Tongue (tissue), 2 donors: ENCODE results near the gene RASL10B. TPM values are rescaled to one million over a fixed set of nuclear protein-coding genes. Genes with fewer than 3 reads are reported as not detected.

Experiments
- DNase-seq: peaks from one replicate; pipeline ENCODE4 v3.0.0-alpha.2; 2015
- total RNA-seq: library from RNA; depleted of rRNA; stranded (reverse); fragments of >200 nt; gene quantifications from one replicate; pipeline ENCODE4 v1.2.3, GENCODE V29; 2014

RASL10B gene
- total RNA-seq, 1 donor from 2014 or later = 0.62 TPM

DNA sequence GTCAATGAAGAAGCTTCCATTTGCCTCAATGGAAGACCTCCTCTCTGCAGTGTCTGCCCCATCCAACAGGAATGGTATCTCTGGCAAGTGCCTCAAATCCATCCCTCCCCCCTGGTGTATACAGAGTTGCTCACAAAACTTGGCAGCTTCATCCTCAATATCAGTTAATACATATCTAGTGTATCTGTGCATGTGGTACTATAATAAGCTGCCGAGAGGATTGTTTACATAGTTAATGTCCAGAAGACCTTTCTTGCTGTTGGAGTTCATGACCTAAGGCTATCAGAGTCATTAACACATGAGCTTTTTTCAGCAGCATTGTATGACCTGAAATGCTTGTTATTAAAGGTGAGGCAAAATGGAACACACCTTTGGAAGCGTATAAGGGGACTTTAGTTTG is 14.0 kb upstream of the RASL10B start:
- no peak for DNase-seq

DNA sequence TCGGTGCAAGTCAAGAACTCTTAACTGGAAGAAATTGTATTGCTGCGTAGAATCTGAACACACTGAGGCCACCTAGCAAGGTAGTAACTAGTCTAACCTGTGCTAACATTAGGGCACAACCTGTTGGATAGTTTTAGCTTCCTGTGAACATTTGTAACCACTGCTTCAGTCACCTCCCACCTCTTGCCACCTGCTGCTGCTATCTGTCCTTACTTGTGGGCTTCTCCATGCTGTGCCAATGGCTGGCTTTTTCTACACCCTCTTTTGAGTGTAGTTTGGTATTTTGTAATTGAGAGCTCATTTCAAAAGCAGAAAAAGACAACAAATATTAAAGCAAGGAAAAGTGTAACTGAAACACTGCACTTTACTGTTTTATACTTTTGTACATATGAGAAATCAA is 7.7 kb upstream of the RASL10B start:
- DNase-seq = no peak

DNA sequence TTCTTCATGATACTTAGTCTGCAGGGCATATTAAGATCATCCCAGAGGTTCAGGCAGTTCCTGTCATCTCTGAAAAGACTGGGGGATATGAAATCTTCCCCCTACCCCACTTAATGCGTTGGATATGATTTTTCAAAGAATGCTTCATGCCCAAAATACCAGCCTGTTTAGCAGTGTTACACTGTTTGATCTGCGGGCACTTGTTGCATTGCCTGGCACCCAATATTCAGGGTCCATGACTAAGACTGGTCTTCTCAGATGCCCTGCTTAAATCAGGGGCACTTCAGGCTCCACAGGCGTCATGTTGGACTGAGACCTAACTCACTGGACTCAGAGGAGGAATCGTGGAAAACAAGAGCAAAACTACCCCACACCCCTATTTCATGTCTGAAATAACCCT is 6.4 kb upstream of the RASL10B start:
- no peak for DNase-seq

DNA sequence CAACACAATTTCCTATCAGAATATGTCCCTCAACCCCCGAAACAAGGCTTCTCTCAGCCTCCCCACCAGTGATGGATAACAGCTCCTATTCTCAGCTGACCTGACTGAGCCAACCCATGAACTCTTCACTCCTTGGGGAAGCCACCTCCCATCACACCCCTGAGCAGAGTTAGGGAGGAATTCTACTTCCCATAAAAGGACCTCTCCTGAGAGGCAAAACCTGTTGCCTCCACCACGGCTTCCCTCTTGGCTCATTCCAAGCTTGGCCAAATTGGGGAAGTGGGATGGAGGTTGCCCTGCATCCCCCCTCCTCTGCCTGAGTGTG is 5.7 kb upstream of the RASL10B start:
- DNase-seq = no peak

DNA sequence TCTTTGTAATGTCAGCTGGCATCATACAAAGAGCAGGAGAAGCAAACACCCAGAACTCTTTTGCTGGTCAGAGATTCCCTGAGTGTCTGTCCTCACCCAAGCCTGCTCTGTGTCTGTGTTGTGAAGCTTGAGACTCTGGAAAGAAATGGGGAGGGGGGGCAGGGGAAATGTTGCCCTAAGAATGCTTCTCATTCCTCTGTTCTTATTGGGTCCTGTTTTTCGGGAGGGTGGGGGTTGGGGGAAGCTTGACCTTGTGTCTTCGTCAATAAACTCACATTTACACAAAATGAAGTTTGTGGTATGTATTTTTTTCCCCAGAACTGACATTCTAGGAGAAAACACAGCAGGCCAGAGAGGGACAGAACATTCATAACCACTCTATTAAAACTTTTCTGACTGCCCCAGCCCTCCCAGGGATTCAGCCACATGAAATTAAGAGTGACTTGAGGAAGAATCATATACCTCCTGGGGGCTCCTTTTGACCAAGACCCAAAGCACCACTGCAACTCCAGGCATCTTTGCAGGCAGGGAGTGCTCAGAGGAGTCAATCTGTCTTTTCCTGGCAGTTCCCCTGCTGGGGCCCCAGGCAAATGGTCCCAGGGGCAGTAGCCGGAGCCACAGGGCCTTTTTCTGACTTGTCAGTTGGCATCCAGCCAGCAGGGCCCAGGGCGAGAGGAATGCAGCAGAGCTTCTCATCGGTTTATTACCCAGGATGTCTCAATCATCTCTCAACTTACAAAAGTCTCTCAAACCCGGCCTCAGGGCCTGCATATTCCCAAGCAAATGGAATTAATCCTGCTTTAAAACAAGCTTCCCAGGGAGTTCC is 5.1 kb upstream of the RASL10B start:
- peak; percentile 54 for DNase-seq

DNA sequence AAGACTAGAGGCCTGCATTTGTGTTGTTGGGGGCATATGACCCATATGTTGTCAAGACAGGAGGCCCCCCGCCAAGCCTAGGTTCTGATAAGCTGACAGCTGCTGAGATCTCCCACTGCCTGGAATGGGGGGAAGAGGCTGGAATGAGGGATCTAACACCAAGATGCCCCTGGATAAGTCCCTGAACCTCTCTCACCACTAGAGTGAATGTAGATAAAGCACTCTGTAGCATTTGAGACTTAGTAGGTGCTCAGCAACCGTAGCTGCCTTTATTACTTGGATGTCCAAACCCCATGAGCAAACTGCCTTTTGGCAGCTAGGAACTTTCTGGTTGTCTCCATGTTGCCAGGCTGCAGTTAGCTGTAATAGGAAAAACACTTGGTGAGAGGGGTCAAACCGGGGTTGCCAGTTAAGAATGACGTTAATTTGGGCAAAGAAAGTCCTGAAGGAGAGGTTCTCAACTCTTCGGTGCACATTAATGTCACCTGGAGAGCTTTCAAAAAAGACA is 4.4 kb upstream of the RASL10B start:
- no peak for DNase-seq

DNA sequence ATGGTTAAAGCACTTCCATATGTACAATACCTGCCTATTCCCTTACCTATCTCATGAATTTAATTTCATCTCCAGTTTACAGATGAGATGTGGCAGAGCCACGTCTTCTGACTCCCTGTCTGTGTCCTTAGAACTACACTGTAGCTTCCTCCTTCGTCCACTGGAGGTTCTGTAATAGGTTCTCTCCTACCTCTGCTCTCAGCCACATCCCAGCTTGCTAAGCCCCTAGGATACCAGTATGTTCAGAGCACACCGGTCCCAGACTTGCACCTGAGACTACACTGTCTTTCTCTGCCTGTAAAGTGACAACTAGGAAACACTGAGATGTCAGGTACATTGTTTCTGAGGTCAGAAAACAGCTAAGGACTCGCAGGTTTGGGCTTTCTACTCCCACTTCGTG is 3.8 kb upstream of the RASL10B start:
- no peak for DNase-seq

DNA sequence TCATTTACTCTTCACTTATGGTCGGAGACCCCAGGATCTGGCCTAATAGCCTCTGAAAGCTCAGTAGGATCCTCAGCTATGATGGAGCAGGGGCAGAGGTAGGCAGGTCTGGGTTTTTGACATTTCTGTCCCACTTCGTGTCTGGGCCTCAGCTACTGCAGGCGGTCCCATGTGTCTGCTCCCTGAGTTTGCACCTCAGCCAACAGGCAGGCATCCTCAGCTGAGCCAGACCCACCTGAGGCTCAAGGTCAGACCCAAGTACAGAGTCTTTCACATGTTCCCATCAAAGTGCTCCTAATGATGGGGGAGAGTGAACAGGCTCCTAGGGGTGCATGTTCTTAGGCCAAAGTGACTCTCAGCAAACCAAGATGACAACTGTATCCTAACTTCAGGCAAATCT is 2.9 kb upstream of the RASL10B start:
- no peak for DNase-seq

DNA sequence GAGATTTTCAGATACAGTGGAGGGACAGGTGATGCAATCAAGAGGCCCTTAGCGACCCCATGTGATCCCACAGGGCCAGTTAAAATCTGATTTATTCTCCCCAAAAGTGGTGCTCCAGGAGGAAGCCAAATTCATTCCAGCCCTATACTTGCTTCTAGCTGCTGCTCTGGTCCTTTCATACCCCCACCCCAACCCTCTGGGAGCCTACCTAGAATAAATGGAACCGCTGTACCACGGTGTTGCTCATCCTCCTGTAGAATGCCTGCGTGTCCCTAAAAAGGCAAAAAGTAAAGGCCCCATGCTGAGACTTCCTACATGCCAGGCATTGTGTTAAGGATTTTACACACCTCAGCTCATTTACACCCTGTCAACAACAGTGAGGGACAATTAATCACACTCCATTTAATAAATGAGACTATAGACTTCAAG is 2.0 kb upstream of the RASL10B start:
- no peak for DNase-seq

DNA sequence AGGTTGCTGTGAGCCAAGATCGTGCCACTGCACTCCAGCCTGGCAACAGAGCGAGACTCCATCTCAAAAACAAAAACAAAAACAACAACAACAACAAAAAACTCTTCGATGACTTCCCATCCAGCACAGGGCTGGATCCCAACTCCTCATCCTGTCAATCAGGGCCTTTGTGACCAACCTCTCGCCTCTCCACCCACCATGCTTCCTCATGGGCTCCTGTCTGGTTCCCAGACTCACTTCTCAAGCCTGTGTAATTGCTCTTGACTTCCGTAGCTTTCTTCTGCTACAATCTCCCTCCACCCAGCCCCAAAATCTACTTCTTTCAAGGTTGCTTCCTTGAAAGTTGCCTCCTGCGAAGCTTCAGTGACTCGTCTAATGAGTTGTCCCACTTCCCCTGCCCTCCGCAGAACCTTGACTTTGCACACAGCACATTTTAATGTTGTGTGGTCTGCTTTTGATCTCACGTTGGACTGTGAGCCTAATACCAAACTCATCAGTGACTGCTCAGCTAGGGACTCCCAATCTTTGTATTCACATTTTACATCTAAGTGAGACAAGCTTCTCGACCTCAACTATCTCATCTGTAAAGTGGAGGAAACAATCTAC is 936 bp upstream of the RASL10B start:
- no peak for DNase-seq

DNA sequence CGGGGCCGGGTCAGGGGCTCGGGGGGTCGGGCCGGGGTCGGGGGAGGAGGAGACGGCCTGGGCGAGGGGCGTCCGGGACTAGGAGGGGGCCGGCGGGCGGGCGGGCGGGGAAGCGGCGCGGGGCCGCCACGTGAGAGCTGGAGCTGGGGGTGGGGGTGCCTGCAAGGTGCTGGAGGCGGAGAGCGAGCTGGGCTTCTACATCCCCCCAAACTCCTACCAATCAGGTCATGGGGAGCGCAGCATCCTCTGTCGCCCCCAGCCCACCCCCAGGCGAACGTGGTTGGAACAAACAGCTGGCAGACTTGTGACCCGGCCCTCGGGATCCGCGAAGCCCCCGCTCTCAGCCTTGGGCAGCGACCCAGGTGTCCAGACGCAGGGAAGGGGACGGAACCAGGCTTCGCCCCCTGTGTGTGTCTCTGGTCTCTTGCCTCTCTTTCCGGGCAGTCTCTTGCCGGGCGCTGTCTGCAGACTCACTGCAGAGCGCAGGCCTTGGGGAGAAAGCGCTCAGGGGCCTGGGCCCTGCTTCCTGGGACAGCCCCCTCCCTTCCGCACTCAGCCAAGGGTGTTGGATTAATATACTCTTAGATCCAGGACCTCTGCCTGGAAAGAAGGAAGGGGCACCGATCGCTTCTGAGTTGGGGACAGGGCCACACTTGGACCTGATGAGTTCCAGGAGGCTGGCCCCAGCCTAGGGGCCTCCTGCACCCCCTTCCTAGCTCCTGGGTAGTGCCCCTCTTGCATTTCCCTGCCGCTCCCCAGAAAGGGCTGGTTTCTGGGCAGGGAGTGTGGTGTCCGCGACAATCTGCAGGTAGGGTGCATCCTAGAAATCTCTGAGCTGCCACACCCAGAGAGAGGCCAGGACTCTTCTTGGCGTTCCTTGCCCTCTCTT is 722 bp downstream of the RASL10B start:
- DNase-seq = no peak

DNA sequence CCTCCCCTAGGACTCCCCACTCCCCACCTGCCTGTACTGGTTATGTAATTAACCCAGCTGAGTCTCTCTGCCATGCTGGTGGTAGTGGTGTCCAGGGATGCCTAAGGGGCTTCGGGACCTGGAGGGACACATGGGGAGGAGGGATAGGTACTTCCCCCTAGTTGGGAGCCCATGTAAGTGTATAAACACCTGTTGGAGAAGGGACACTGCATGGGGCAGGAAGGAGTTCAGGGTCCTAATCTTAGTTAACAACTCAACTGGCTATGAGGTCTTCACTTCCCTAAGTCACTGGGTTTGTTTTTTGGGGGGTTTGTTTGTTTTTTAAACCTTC is 1.3 kb downstream of the RASL10B start:
- DNase-seq = no peak

DNA sequence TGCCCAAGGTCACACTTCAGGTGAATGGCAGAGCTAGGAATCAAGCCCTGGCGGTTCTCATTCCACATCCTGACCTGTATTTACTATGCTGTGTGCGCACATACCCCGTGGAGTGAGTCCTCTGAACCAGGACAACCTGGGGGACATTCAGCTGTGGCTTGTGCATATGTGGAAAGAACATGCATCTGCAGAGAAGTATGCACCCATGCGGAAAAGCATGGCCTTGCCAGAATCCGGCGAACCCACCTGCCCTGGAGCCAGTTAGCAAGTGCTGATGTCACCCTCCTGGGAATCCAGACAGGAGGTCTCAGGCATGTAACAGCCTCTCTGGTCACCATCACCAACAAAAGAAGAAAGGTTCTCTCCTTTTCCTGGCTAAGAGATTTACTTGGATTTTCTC is 1.9 kb downstream of the RASL10B start:
- no peak for DNase-seq

DNA sequence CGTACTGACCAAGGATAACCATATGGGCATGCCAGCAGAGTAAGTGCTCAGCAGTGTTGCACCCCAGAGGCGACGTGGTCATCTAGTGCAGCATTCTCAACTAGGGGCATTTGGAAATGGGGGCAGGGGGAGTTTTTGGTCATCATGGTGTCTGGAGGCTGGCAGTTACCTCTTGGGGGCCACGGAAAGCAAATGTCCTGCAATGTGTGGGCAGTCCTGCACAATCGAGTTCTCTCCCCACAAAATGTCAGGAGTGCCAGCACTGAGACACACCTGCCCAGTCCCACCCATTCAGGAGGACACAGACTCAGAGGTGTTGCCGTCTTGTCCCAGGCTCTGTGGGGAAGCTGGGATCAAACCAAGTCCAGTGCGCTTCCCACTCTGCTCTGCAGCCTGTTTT is 3.0 kb downstream of the RASL10B start:
- DNase-seq = no peak

DNA sequence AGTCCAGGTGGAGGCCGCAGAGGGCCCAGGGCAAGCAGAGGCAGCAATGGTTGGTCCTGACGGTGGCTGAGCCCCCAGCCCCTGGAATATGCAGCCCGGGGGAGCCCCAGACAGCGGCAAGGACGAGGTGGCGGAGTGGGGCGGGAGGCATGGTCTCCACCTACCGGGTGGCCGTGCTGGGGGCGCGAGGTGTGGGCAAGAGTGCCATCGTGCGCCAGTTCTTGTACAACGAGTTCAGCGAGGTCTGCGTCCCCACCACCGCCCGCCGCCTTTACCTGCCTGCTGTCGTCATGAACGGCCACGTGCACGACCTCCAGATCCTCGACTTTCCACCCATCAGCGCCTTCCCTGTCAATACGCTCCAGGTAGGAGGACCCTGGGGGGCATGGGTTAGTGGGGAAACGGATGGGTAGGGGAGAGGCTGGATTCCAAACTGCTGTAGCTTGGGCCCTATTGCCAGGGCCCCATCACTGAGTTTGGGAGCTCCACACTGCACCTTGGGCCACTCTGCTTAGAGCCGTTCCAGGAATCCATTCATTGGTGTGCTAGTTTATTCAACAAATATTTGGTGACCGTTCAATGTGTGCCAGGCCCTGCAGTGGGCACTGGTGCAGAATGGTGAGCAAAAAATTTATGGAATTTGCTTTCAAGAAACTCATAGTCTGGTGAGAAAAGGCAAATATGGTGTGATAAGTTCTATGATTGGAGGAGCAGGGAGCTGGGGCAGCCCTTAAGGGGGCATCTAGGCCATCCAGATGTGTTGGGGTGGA is 3.8 kb downstream of the RASL10B start:
- DNase-seq = no peak

DNA sequence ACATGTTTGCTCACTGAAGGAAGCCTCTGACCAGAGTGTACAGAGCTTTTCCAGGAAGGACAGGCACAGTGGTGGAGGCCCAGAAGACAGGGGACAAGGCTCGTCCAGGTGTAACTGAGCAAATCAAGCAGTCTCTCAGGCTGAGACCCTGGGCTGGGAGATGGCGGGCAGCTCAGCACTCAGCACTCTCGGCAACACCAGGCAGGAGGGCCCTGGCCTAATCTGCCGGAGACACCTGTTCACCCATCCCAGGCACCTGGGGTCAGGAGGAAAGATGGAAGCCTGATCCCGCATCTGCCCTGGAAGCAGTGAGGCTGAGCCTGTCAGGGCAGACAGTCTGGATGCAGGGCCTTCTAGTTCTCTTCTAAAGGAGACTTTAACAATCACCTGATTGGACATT is 4.8 kb downstream of the RASL10B start:
- DNase-seq = no peak

DNA sequence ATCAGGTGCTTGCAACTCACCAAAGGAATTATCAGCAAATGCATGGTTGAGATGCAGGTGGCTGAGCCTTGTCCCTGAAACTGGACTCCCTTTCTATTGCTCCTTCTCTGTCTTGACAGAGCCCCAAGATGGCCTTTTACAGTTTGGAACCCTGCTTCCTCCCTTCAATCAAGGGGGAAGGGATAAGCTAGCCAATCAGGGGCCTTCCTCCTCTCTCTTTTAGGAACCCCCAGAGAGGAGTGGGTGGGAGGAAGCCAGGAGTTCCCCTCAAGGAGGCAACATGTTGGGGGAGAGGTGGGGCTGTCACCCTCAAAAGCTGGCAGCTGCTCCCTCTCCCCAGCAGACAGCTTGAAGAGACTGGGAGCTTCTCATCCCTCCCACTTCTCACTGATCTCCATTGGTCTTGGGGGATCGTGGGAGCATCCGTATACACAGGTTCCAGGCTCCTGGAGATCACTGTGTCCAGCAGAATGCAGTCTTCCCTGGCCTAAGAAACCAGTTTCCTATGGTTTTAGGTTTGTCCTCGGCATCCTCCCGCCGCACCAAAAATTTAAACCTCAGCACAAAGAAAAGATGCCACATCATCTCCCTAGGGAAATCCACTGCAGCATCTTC is 7.2 kb downstream of the RASL10B start:
- no peak for DNase-seq

DNA sequence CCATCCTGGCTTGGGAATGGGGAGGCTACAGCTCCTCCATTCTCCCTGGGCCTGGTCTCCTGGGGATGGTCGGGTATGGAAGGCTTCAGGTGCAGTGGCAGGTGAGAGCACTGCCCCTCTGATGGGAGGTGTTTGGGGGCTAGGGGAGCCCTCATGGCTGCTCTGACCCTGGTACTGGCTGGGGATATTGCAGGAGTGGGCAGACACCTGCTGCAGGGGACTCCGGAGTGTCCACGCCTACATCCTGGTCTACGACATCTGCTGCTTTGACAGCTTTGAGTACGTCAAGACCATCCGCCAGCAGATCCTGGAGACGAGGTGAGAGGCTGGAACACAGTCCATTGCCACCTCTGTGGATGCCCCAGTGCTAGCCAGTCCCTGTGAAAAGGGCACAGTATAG is 8.8 kb downstream of the RASL10B start:
- no peak for DNase-seq

DNA sequence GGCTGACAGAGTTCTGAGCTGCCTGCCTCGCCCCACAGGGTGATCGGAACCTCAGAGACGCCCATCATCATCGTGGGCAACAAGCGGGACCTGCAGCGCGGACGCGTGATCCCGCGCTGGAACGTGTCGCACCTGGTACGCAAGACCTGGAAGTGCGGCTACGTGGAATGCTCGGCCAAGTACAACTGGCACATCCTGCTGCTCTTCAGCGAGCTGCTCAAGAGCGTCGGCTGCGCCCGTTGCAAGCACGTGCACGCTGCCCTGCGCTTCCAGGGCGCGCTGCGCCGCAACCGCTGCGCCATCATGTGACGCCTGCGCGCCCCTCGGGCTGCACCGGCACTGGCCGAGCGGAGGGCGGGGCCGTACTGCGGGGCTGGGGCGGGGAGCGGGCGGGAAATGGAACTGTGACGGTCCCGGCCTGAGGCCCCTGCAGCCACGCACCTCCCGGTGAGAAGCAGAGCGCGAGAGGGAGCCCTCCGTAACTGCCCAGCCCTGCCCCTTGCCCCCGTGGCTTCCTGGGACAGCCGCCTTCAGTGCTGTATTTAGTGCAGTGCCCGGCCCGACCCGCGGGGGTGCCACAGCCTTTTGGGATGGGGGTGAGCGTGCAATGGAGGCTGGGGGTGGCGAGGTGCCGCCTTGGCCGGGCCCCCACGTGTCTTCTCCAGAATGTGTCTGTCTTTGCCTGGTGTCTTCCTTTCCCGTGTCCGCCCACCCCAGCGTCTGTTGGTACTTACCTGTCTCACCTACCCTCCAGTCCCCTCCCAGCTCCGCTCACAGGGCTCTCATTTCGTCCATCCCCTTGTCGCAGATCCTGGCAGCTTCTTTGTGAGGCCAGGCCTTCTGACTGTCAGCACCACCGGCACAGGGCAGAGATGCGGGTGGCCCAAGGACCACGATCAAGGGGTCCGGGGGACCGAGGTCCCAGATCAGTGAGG is 9.8 kb downstream of the RASL10B start:
- DNase-seq = no peak

DNA sequence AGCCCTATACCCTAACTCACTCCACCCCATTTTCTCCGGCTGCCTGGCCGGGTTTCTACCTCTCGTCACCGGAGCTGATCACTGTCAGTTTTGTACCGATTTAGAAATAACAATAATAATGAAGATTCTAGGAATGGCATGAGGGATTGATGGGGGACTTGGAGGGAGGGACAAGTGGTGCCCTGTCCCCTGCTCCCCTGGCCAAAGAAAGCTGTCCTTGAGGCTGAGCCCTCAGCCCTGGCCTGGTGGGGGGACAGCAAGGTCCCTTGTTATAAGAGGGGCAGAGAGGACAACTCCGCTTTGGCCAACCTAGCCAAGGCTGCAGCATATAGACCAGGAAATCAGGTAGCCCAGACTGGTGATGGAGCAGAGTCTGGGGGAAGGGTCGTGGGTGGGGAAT is 11.1 kb downstream of the RASL10B start:
- DNase-seq = no peak
